ENCODE results near the gene ZNF12. TPM values are rescaled to one million over a fixed set of nuclear protein-coding genes. Genes with fewer than 3 reads are reported as not detected.
A peak's percentile ranks its signal among the peaks of the same experiment; 100 is the strongest.
"Not testable (repeated sequence)": the region's sequence is repeated elsewhere in the genome, so short reads cannot be mapped to it uniquely, and the experiment has no call there.

ZNF12 gene
- total RNA-seq, result 10 to 100 TPM; 32.8 to 36.0 TPM
- 10 to 100 TPM; 20.1 to 25.9 TPM for polyA plus RNA-seq (ENCODE audit: insufficient read length in 2 of 2)
- long read RNA-seq, donor 1, full-length matches to known transcripts, result 7 of 18 reads
- long read RNA-seq, donor 1, partial matches to known transcripts, result 11 of 18 reads
- long read RNA-seq, donor 1, other reads (novel, unspliced or antisense), result 0 of 18 reads
- long read RNA-seq, donor 2, full-length matches to known transcripts, result 3 of 3 reads
- long read RNA-seq, donor 2, partial matches to known transcripts, result 0 of 3 reads
- long read RNA-seq, donor 2, other reads (novel, unspliced or antisense), result 0 of 3 reads
- long read RNA-seq, donor 3, full-length matches to known transcripts, result 6 of 6 reads
- long read RNA-seq, donor 3, partial matches to known transcripts, result 0 of 6 reads
- long read RNA-seq, donor 3, other reads (novel, unspliced or antisense), result 0 of 6 reads
- long read RNA-seq, donor 4, full-length matches to known transcripts, result 9 of 9 reads
- long read RNA-seq, donor 4, partial matches to known transcripts, result 0 of 9 reads
- long read RNA-seq, donor 4, other reads (novel, unspliced or antisense), result 0 of 9 reads

GRCh38 chr7:6706666-6707407, at the start of gene ZNF12:
TSS of gene ZNF12 (minus strand) at chr7:6706947. CDS start at chr7:6705173, 1,774 bp downstream.
- WGBS (ENCODE audit: insufficient coverage), result under 1% methylated on average over 60 of the region's 65 CpGs
- peak; percentile 90 to 98 (median 93) for DNase-seq (ENCODE audit: low read depth in 4 of 6, low spot score in 6 of 6)
- H3K4me3 ChIP-seq (ENCODE audit: low read depth, low read length), result peak within 1 kb of the TSS; percentile 88
- peaks cover 23% of the 10 kb centered on the region for H3K36me3 ChIP-seq (ENCODE audit: control insufficient read depth, insufficient read depth, low read length)
- no peaks in the 10 kb centered on the region for H3K27me3 ChIP-seq (ENCODE audit: control insufficient read depth, insufficient read depth, low read length)
- H3K27ac ChIP-seq (ENCODE audit: low read depth, low read length), result peak within 1 kb of the TSS; percentile 91
- peaks cover 7% of the 10 kb centered on the region for H3K4me1 ChIP-seq (ENCODE audit: control insufficient read depth, insufficient read depth, low read length)
- no peaks in the 10 kb centered on the region for H3K9me3 ChIP-seq (ENCODE audit: control insufficient read depth, insufficient read depth, low read length)

GRCh38 chr7:6753964-6754363, 47.2 kb upstream of the ZNF12 start, which contains the start of gene RSPH10B2:
TSS of gene RSPH10B2 (plus strand) at chr7:6754103. CDS start at chr7:6757678, 3,575 bp downstream.
- not testable (repeated sequence) for H3K9me3 ChIP-seq (ENCODE audit: control insufficient read depth, insufficient read depth, low read length); H3K4me3 ChIP-seq (ENCODE audit: low read depth, low read length); DNase-seq (ENCODE audit: low read depth in 4 of 6, low spot score in 6 of 6); H3K36me3 ChIP-seq (ENCODE audit: control insufficient read depth, insufficient read depth, low read length); H3K4me1 ChIP-seq (ENCODE audit: control insufficient read depth, insufficient read depth, low read length); H3K27ac ChIP-seq (ENCODE audit: low read depth, low read length); H3K27me3 ChIP-seq (ENCODE audit: control insufficient read depth, insufficient read depth, low read length)
- no CpG with 5 or more reads among the region's 38 CpGs for WGBS (ENCODE audit: insufficient coverage)

- not testable (repeated sequence) for DNase-seq (ENCODE audit: low read depth in 4 of 6, low spot score in 6 of 6); H3K27ac ChIP-seq (ENCODE audit: low read depth, low read length); H3K36me3 ChIP-seq (ENCODE audit: control insufficient read depth, insufficient read depth, low read length); H3K27me3 ChIP-seq (ENCODE audit: control insufficient read depth, insufficient read depth, low read length); H3K9me3 ChIP-seq (ENCODE audit: control insufficient read depth, insufficient read depth, low read length); H3K4me3 ChIP-seq (ENCODE audit: low read depth, low read length); H3K4me1 ChIP-seq (ENCODE audit: control insufficient read depth, insufficient read depth, low read length)
- 100% methylated on average over 3 of the region's 6 CpGs for WGBS (ENCODE audit: insufficient coverage)
Measured at GRCh38 chr7:6750173-6750572, 43.4 kb upstream of the ZNF12 start.

GRCh38 chr7:6749335-6749734, 42.6 kb upstream of the ZNF12 start:
- no CpG with 5 or more reads among the region's 12 CpGs for WGBS (ENCODE audit: insufficient coverage)

GRCh38 chr7:6744410-6745100, 37.8 kb upstream of the ZNF12 start:
- not testable (repeated sequence) for H3K36me3 ChIP-seq (ENCODE audit: control insufficient read depth, insufficient read depth, low read length); H3K27ac ChIP-seq (ENCODE audit: low read depth, low read length); H3K4me1 ChIP-seq (ENCODE audit: control insufficient read depth, insufficient read depth, low read length); DNase-seq (ENCODE audit: low read depth in 4 of 6, low spot score in 6 of 6); H3K4me3 ChIP-seq (ENCODE audit: low read depth, low read length); H3K27me3 ChIP-seq (ENCODE audit: control insufficient read depth, insufficient read depth, low read length); H3K9me3 ChIP-seq (ENCODE audit: control insufficient read depth, insufficient read depth, low read length)
- no CpG with 5 or more reads among the region's 12 CpGs for WGBS (ENCODE audit: insufficient coverage)

More at GRCh38 chr7:6749335-6749734, 42.6 kb upstream of the ZNF12 start:
- H3K27me3 ChIP-seq (ENCODE audit: control insufficient read depth, insufficient read depth, low read length); H3K9me3 ChIP-seq (ENCODE audit: control insufficient read depth, insufficient read depth, low read length); H3K4me3 ChIP-seq (ENCODE audit: low read depth, low read length); DNase-seq (ENCODE audit: low read depth in 4 of 6, low spot score in 6 of 6); H3K27ac ChIP-seq (ENCODE audit: low read depth, low read length); H3K4me1 ChIP-seq (ENCODE audit: control insufficient read depth, insufficient read depth, low read length); H3K36me3 ChIP-seq (ENCODE audit: control insufficient read depth, insufficient read depth, low read length): not testable (repeated sequence)

GRCh38 chr7:6738415-6738814, 31.7 kb upstream of the ZNF12 start:
- not testable (repeated sequence) for H3K9me3 ChIP-seq (ENCODE audit: control insufficient read depth, insufficient read depth, low read length); H3K27ac ChIP-seq (ENCODE audit: low read depth, low read length); H3K4me1 ChIP-seq (ENCODE audit: control insufficient read depth, insufficient read depth, low read length); H3K27me3 ChIP-seq (ENCODE audit: control insufficient read depth, insufficient read depth, low read length); H3K4me3 ChIP-seq (ENCODE audit: low read depth, low read length); DNase-seq (ENCODE audit: low read depth in 4 of 6, low spot score in 6 of 6)
- WGBS (ENCODE audit: insufficient coverage), result no CpG with 5 or more reads among the region's 11 CpGs
- H3K36me3 ChIP-seq (ENCODE audit: control insufficient read depth, insufficient read depth, low read length), result peaks cover 33% of the 10 kb centered on the region

- 0% methylated on average over 7 of the region's 18 CpGs for WGBS (ENCODE audit: insufficient coverage)
- H3K9me3 ChIP-seq (ENCODE audit: control insufficient read depth, insufficient read depth, low read length), result no peaks in the 10 kb centered on the region
- no peaks in the 10 kb centered on the region for H3K27me3 ChIP-seq (ENCODE audit: control insufficient read depth, insufficient read depth, low read length)
- DNase-seq (ENCODE audit: low read depth in 4 of 6, low spot score in 6 of 6), result peak in 2 of 6 donors; percentile 1
- peaks cover 16% of the 10 kb centered on the region for H3K4me1 ChIP-seq (ENCODE audit: control insufficient read depth, insufficient read depth, low read length)
- H3K4me3 ChIP-seq (ENCODE audit: low read depth, low read length), result peak overlapping the region; percentile 52
- H3K27ac ChIP-seq (ENCODE audit: low read depth, low read length), result no peak overlapping the region
- H3K36me3 ChIP-seq (ENCODE audit: control insufficient read depth, insufficient read depth, low read length), result peaks cover 17% of the 10 kb centered on the region
Measured at GRCh38 chr7:6730343-6730633, 23.5 kb upstream of the ZNF12 start.

- peak overlapping the region; percentile 74 for H3K27ac ChIP-seq (ENCODE audit: low read depth, low read length)
- peak overlapping the region; percentile 52 for H3K4me3 ChIP-seq (ENCODE audit: low read depth, low read length)
- no peaks in the 10 kb centered on the region for H3K27me3 ChIP-seq (ENCODE audit: control insufficient read depth, insufficient read depth, low read length)
- peaks cover 16% of the 10 kb centered on the region for H3K4me1 ChIP-seq (ENCODE audit: control insufficient read depth, insufficient read depth, low read length)
- under 1% methylated on average over 66 of the region's 66 CpGs for WGBS (ENCODE audit: insufficient coverage)
- H3K9me3 ChIP-seq (ENCODE audit: control insufficient read depth, insufficient read depth, low read length), result no peaks in the 10 kb centered on the region
- peaks cover 13% of the 10 kb centered on the region for H3K36me3 ChIP-seq (ENCODE audit: control insufficient read depth, insufficient read depth, low read length)
- DNase-seq (ENCODE audit: low read depth in 4 of 6, low spot score in 6 of 6), result peak; percentile 78 to 97 (median 90)
Measured at GRCh38 chr7:6729492-6730342, 23.0 kb upstream of the ZNF12 start.

Data from spinal cord (tissue), 10 donors.